ENCODE measurements around the gene FAM83F.
"Not testable (repeated sequence)": the region's sequence is repeated elsewhere in the genome, so short reads cannot be mapped to it uniquely, and the experiment has no call there.

The FAM83F gene

GRCh38 chr22:39994566-39995392 is at the start of gene FAM83F:
Gene FAM83F, plus strand, starts transcription at chr22:39994954. Its CDS starts 89 bp downstream, at chr22:39995043.
- DNase-seq (ENCODE audit: low read depth) = no peak

- no peak for DNase-seq (ENCODE audit: low read depth)
Observed at GRCh38 chr22:39946126-39946502, 48.6 kb upstream of the FAM83F start.

- DNase-seq (ENCODE audit: low read depth) = no peak
Observed at GRCh38 chr22:39946503-39947219, 48.1 kb upstream of the FAM83F start.

- DNase-seq (ENCODE audit: low read depth) = no peak
Observed at GRCh38 chr22:39947220-39948216, 47.2 kb upstream of the FAM83F start.

- DNase-seq (ENCODE audit: low read depth) = no peak
Observed at GRCh38 chr22:39949964-39950737, 44.6 kb upstream of the FAM83F start.

GRCh38 chr22:39951603-39952293 is 43.0 kb upstream of the FAM83F start:
- DNase-seq (ENCODE audit: low read depth) = not testable (repeated sequence)

GRCh38 chr22:39952347-39952746 is 42.4 kb upstream of the FAM83F start:
- DNase-seq (ENCODE audit: low read depth) = no peak

GRCh38 chr22:39953101-39953500 is 41.7 kb upstream of the FAM83F start:
- DNase-seq (ENCODE audit: low read depth) = no peak

- peak; percentile 31 for DNase-seq (ENCODE audit: low read depth)
Observed at GRCh38 chr22:39954584-39955055, 40.1 kb upstream of the FAM83F start.

GRCh38 chr22:39955675-39956074 is 39.1 kb upstream of the FAM83F start:
- DNase-seq (ENCODE audit: low read depth) = no peak

- DNase-seq (ENCODE audit: low read depth) = no peak
Observed at GRCh38 chr22:39956932-39957664, 37.7 kb upstream of the FAM83F start.

- no peak for DNase-seq (ENCODE audit: low read depth)
Observed at GRCh38 chr22:39958009-39958711, 36.6 kb upstream of the FAM83F start.

GRCh38 chr22:39958949-39959639 is 35.7 kb upstream of the FAM83F start:
- no peak for DNase-seq (ENCODE audit: low read depth)

- peak; percentile 8 for DNase-seq (ENCODE audit: low read depth)
Observed at GRCh38 chr22:39959640-39960447, 34.9 kb upstream of the FAM83F start, which contains the start of gene TMA7B. Gene TMA7B, plus strand, starts transcription at chr22:39960397. Its CDS starts 3,978 bp downstream, at chr22:39964375.

GRCh38 chr22:39960791-39961746 is 33.7 kb upstream of the FAM83F start:
- DNase-seq (ENCODE audit: low read depth) = peak; percentile 61

GRCh38 chr22:39962071-39962470 is 32.7 kb upstream of the FAM83F start:
- no peak for DNase-seq (ENCODE audit: low read depth)
